GM21825 (cell line): ENCODE measurements around the gene TMPRSS11A.

Experiments used
- ATAC-seq: cut with Tn5 transposase; IDR thresholded peaks from one replicate; pipeline ENCODE4 v1.9.1; 2021; ENCODE audit warnings: mild to moderate bottlenecking, moderate library complexity; ENCODE audit not compliant: unreplicated experiment

TMPRSS11A gene, protein sequence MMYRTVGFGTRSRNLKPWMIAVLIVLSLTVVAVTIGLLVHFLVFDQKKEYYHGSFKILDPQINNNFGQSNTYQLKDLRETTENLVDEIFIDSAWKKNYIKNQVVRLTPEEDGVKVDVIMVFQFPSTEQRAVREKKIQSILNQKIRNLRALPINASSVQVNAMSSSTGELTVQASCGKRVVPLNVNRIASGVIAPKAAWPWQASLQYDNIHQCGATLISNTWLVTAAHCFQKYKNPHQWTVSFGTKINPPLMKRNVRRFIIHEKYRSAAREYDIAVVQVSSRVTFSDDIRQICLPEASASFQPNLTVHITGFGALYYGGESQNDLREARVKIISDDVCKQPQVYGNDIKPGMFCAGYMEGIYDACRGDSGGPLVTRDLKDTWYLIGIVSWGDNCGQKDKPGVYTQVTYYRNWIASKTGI

DNA sequence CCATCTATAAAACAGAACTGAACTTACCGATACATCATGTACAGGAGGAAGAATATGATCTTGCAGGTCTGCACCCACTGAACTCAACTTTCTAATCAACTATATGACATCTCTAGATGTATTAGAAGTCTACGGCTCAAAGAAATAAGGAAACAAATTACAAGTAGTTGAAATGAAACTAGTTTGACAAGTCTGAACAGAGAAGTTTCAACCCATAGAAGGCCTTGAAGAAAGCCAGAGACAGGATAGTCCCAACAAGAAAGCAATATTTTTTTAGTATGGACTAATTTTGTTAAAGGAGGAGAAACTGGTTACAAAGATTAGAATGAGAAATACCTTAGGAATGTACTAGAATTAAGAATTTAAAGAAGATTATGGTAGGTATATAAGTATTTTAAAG lies at the start of gene TMPRSS11A:
Gene TMPRSS11A (minus strand): TSS at position 138 of the 400 bp plus-strand sequence. CDS start 100 bp downstream, at position 38.
- ATAC-seq = no peak

DNA sequence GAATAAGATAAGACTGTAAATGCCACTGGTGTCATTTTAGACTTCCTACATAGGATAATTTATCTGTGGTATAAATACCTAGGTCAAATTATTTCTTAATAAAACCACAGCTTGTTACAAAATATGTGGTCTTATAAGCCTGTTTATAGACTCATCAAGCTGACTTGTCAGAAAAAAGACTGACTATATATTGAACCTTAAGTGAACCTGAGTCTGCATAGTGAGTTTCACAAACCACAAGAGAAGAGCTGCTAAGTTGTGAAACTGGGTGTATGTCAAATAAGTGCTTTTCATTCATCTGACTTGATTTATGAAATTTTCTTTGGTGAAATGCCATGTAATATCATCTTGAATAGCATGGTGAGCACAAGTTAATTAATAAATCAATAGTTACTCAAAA lies 48.4 kb upstream of the TMPRSS11A start:
- no peak for ATAC-seq

GRCh38 chr4:68002906-68003305 lies 39.6 kb upstream of the TMPRSS11A start:
- no peak for ATAC-seq

- ATAC-seq = no peak
Observed at GRCh38 chr4:67996127-67996526, 32.8 kb upstream of the TMPRSS11A start.

GRCh38 chr4:67988991-67989390 lies 25.7 kb upstream of the TMPRSS11A start:
- ATAC-seq = no peak

DNA sequence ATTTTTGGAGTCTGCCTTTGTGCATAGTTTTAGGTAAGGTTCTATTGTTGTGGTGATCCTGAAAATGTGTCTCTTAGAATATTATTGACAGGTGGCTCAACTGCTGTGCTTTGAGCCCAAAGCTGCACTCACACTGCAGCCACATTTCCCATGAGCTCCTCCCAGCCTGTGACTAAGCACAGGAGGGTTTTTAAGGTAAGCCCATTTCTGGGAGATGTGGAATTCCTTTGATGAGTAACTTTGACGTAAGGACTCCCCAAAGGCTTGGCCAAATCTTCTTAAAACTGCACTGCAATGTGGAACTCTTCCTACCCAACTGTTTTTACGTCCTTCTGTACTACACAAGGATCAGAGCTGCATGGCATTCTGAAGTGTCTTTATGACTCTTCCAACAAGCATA lies 20.0 kb upstream of the TMPRSS11A start:
- ATAC-seq = no peak

DNA sequence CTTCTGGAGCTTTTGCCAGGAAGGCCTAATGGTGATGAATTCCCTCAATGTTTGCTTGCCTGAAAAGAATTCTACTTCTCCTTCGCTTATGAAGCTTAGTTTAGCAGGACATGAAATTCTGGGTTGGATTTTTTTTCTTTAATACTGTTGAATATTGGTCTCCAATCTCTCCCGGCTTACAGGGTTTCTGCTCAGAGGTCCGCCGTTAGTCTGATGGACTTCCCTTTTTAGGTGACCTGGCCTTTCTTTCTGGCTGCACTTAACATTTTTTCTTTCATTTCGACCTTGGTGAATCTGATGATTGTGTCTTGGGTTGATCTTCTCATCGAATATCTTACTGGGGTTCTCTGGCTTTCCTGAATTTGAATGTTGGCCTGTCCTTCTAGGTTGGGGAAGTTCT lies 17.2 kb upstream of the TMPRSS11A start:
- ATAC-seq = no peak

GRCh38 chr4:67973608-67974007 lies 10.3 kb upstream of the TMPRSS11A start:
- ATAC-seq = no peak

DNA sequence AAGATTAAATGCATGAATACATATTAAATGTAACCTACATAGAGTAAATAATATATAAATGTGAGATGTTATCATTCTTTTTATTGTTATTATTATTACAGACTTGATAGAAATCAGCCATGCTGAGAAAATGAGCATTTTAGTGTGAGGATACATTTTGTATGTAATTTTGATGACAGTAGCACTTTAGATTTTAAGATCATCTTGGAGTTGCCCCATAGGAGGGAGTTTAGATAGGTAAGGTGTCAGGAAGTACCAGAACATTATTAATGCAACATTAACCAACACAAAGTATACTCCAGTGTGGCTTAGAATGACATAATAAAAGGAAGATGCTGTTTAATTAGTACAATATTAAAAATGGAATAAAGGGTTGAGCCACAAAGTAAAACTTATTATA lies 8.4 kb downstream of the TMPRSS11A start:
- no peak for ATAC-seq

GRCh38 chr4:67941074-67941473 lies 22.2 kb downstream of the TMPRSS11A start:
- ATAC-seq = no peak

DNA sequence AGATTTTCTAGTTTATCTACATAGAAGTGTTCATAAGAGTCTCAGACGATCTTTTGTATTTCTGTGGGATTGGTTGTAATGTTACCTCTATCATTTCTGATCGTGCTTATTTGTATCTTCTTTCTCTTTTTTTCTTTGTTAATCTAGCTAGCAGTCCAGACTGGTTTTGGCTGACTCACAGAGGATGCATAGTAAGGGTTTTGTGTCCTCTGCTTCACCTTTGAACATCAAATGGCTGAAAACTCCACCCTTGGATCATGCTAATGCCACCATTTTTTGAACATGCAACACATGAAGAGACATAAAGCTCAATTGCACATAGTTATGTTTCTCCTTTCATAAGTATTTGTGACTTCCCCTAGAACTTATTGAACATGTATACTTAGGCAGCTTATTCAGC lies 22.8 kb downstream of the TMPRSS11A start:
- ATAC-seq = no peak

- ATAC-seq = no peak
Observed at GRCh38 chr4:67939195-67939594, 24.1 kb downstream of the TMPRSS11A start.

GRCh38 chr4:67935888-67936287 lies 27.4 kb downstream of the TMPRSS11A start:
- no peak for ATAC-seq

DNA sequence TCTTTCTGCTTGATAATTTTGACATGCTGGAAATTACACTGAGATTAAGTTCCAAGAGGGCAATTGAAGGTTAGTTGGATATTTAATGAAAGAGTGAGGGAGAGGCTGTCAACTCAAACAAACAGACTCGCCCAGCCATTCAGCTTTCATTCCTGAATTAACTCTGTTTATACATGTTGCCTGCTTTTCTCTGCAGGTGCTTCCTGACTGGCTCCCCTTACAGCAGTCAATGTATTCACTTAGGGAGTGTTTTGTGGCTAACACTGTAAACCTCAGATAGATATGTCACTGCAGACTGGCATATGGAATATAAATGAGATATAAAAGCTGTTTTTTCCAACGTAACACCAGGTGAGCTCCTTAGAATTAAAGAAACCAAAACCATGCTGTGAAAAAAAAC lies 28.7 kb downstream of the TMPRSS11A start:
- ATAC-seq = no peak

DNA sequence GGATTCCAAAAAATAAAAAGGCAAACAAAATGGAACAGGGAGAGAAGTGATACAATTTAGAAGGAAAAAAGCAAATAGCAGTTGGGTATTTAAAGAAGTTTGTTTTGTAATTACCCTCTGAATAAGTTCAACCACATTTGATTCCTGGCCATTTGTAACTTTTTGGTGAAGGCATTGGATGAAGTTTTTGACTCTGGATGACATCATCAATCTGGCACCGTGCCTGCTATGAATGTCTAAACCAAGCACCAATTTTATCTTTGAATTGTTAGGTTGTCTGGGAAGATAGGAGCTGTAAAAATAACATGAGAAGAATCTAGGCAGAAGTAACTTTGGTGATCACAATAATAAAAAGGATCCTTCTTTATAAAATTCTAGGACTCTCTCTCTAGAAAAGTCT lies 29.5 kb downstream of the TMPRSS11A start:
- no peak for ATAC-seq

- no peak for ATAC-seq
Observed at GRCh38 chr4:67933038-67933437, 30.3 kb downstream of the TMPRSS11A start.

GRCh38 chr4:67931256-67931655 lies 32.0 kb downstream of the TMPRSS11A start:
- ATAC-seq = no peak

DNA sequence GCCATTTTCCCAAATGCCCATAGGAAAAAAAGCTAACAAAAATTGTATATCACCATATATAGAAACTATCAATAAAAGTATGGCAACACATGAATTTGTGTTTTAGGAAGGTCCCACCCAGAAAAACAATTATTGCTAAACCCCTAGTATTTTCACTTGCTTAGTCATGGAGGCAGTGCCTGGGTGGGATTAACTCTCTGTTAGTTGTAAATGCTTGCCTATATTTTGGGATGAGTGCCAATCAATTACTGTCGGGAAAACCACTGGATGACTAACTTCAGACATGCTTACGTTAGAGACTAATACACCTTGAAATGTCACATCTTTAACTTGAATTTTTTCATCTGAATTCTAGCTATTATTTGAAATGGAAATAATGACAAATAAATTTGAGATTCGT lies 33.9 kb downstream of the TMPRSS11A start:
- no peak for ATAC-seq

- ATAC-seq = no peak
Observed at GRCh38 chr4:67928546-67928945, 34.7 kb downstream of the TMPRSS11A start.

DNA sequence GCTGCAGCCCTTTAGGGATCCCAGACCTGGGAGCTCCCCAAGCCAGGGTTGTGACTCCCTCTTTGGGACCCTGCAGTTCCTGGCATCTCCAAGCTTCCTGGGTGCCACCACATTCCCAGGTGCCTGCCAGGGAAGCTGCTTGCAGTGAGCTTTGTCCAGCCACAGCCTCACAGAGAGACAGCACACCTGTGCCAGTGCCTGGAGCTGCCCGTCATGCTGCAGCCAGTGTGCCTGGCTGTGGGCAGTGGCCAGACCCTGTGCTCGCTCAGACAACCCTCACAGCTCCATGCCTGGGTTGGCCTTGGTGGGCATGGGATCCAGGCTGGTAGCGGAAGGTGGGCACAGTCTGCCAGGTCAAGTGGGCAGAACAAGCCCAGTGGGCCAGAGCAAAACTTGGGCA lies 36.0 kb downstream of the TMPRSS11A start:
- no peak for ATAC-seq

DNA sequence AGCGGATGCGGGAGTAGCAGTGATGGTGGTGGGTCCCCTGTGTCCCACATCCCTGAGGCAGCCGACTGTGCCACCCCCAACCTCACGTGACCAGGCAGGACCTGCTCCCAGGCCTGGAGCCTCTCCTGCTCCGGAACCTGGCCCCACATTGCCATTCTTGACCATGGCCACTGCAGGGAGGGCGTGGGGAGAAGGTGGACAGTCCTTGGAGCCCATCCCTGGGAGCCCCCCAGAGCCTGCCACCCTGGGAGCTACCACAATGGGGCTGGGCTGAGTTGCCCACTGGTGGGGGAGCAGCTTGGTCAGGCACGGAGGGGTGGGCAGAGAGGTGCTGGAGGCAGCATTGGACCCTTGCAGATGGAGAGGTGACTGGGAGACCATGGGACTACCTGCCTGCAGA lies 36.8 kb downstream of the TMPRSS11A start:
- ATAC-seq = no peak

DNA sequence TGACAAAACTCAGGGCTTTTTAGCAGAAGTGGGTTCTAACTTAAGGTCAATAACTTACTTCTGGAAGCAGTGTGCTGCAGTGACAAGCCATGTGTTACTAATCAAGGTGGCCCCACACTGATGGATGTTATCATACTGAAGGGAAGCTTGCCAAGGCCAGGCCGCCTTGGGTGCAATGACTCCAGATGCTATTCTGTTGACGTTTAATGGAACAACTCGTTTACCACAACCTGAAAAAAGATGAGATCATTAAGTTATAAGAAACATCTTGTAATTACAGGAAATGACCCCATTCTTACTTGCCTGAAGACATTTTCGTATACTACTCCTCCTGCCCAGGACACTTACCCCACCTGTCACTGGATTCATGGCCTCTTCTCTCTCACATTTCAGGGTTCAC lies 40.6 kb downstream of the TMPRSS11A start:
- ATAC-seq = no peak

DNA sequence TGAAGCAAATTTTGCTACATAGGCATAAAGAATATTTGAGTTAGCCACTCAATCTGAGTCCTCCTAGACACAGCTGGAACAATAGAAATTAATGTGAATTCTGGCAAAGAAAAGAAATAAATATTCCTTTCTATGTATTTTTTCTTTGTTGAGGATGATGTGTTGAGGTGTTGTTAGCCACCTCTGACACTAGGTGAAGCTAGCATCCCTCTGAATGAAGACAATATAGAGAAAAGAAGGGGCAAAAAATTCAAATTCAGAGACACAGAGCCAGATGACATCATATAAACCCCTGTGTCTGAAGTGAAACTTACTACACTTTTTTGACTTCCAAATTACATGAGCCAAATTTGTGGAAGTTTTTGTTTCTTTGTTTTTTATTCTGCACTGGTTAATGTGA lies 44.9 kb downstream of the TMPRSS11A start:
- no peak for ATAC-seq
